Endodermal cell (in vitro differentiated cells): ENCODE measurements around the gene CENATAC. TPM values are rescaled to one million over a fixed set of nuclear protein-coding genes. Genes with fewer than 3 reads are reported as not detected.
"Not testable (repeated sequence)": the region's sequence is repeated elsewhere in the genome, so short reads cannot be mapped to it uniquely, and the experiment has no call there.

ENCODE experiments used
- DNase-seq: peaks from one replicate; pipeline ENCODE4 v3.0.0-alpha.2; 2017
- H3K27ac ChIP-seq: 2 replicates; pipeline ENCODE4 v1.5.1; 2013; ENCODE audit warnings: mild to moderate bottlenecking, low read depth, low read length, moderate library complexity
- H3K27me3 ChIP-seq: 2 replicates; pipeline ENCODE4 v1.6.1; 2013; ENCODE audit warnings: mild to moderate bottlenecking, low read length, moderate library complexity; ENCODE audit not compliant: insufficient read depth, control insufficient read depth, poor library complexity, severe bottlenecking
- H3K36me3 ChIP-seq: 2 replicates; pipeline ENCODE4 v1.7.0; 2013; ENCODE audit warnings: mild to moderate bottlenecking, low read length, moderate library complexity; ENCODE audit not compliant: control insufficient read depth, insufficient read depth
- H3K4me1 ChIP-seq: one replicate; pipeline ENCODE4 v1.7.0; 2013; ENCODE audit warnings: low read length; ENCODE audit not compliant: control insufficient read depth, insufficient read depth
- H3K4me3 ChIP-seq: 2 replicates; pipeline ENCODE4 v1.5.1; 2013; ENCODE audit warnings: mild to moderate bottlenecking, low read length, moderate library complexity
- H3K9ac ChIP-seq: 2 replicates; pipeline ENCODE4 v1.6.1; 2013; ENCODE audit warnings: mild to moderate bottlenecking, low read length, moderate library complexity; ENCODE audit not compliant: poor library complexity, severe bottlenecking; ENCODE audit errors: extremely low read depth
- H3K9me3 ChIP-seq: 2 replicates; pipeline ENCODE4 v1.6.1; 2013; ENCODE audit warnings: mild to moderate bottlenecking, low read length, moderate library complexity; ENCODE audit not compliant: control insufficient read depth
- H3K27ac Mint-ChIP-seq: 2 replicates; pipeline ENCODE4 v1.8.0; 2020; ENCODE audit warnings: mixed read lengths
- H3K27me3 Mint-ChIP-seq: 2 replicates; pipeline ENCODE4 v1.8.0; 2021; ENCODE audit warnings: mild to moderate bottlenecking, mixed read lengths; ENCODE audit not compliant: insufficient read depth
- H3K36me3 Mint-ChIP-seq: 2 replicates; pipeline ENCODE4 v1.8.0; 2020; ENCODE audit warnings: low read depth, mixed read lengths
- H3K4me1 Mint-ChIP-seq: 2 replicates; pipeline ENCODE4 v1.8.0; 2020; ENCODE audit warnings: mixed read lengths
- H3K4me3 Mint-ChIP-seq: 2 replicates; pipeline ENCODE4 v1.8.0; 2020; ENCODE audit warnings: mild to moderate bottlenecking, moderate library complexity, mixed read lengths
- H3K9me3 Mint-ChIP-seq: 2 replicates; pipeline ENCODE4 v1.8.0; 2020; ENCODE audit warnings: mild to moderate bottlenecking, mixed read lengths
- WGBS, 2 experiments: methylation state at CpG; one replicate each; pipeline versions ENCODE4 v1.1.5 to v1.1.7; 2013; ENCODE audit warnings: missing lambda C conversion rate in 2 of 2, mixed read lengths in 1 of 2; ENCODE audit not compliant: insufficient coverage in 1 of 2, insufficient read length in 1 of 2; 5-methylcytosine and 5-hydroxymethylcytosine counted together
- total RNA-seq, 2 donors: library from RNA; stranded (reverse); fragmentation: NEBNext Ultra II Directional in 1 of 2; extraction: Animal tissue kit (Norgen Biotek cat#: 25700) in 1 of 2; gene quantifications; 2 replicates in 1 of 2; 3 replicates in 1 of 2; pipeline ENCODE4 v1.2.1, GENCODE V29; 2021
- TF ChIP-seq, protein P1 (sequence below): fragments of 200-600 bp; sonication (generic); conservative IDR thresholded peaks from 2 replicates; pipeline ENCODE4 v1.5.0; 2021; ENCODE audit warnings: antibody characterized with exemption, mild to moderate bottlenecking

CENATAC gene
- total RNA-seq, 2 donors from 2014 or later, result 38.7 to 43.3 TPM

DNA sequence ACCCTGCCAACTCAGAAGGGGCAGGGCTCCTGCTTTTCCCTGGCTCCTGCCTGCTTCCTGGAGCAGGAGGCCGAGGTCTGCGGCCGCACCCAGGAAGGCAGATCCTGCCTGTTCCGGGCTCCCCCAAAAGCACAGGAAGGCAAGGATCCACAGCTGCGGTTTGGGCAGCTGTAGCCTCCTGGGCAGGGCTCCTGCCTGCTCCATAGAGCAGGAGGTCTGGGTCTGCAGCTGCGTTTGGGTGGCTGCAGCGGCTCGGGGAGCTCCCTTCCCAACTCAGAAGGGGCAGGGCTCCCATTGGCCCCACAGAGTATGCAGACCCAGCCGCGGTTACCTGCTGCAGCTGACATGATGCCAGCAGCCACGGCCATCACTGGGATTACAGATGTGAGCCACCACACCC lies 36.3 kb upstream of the CENATAC start:
- DNase-seq, result peak; percentile 60
- 83 to 86% methylated on average over 9 to 11 of the region's 11 CpGs for WGBS, 2 experiments
- no peak overlapping the region for H3K4me3 Mint-ChIP-seq

DNA sequence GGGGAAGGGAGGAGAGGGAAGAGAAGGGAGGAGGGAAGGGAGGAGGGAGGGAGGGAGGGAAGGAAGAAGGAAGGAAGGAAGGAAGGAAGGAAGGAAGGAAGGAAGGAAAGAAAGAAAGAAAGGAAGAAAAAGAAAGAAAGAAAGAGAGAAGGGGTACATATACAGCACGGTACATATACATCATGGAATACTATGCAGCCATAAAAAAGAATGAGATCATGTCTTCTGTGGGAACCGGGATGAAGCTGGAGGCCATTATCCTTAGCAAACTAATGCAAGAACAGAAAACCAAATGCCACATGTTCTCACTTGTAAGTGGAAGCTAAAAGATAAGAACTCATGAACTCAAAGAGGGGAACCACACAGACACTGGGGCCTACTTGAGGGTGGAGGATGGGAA lies 28.4 kb upstream of the CENATAC start:
- H3K9ac ChIP-seq, H3K4me3 Mint-ChIP-seq, H3K4me1 ChIP-seq, H3K27me3 ChIP-seq, H3K27ac ChIP-seq, DNase-seq, H3K27ac Mint-ChIP-seq, H3K9me3 Mint-ChIP-seq, H3K36me3 Mint-ChIP-seq, H3K4me3 ChIP-seq, H3K9me3 ChIP-seq, H3K27me3 Mint-ChIP-seq, H3K4me1 Mint-ChIP-seq, H3K36me3 ChIP-seq: not testable (repeated sequence)
- whole genome bisulfite sequencing, 2 experiments, result 85 to 100% methylated on average over 1 to 2 of the region's 2 CpGs

More for the DNA sequence above, 36.3 kb upstream of the CENATAC start:
- Histone ChIP-seq H3K36me3 (no peaks in the 10 kb centered on the region), H3K9me3 (no peaks in the 10 kb centered on the region), H3K27me3 (peaks cover 6% of the 10 kb centered on the region), H3K4me1 (no peaks in the 10 kb centered on the region), H3K27ac (no peak overlapping the region), H3K4me3 (no peak overlapping the region), H3K9ac (no peak overlapping the region)
- Mint-ChIP-seq H3K27me3 (peaks cover 26% of the 10 kb centered on the region), H3K36me3 (no peaks in the 10 kb centered on the region), H3K27ac (no peak overlapping the region), H3K9me3 (no peaks in the 10 kb centered on the region), H3K4me1 (no peaks in the 10 kb centered on the region)
- TF ChIP-seq, protein P1, sequence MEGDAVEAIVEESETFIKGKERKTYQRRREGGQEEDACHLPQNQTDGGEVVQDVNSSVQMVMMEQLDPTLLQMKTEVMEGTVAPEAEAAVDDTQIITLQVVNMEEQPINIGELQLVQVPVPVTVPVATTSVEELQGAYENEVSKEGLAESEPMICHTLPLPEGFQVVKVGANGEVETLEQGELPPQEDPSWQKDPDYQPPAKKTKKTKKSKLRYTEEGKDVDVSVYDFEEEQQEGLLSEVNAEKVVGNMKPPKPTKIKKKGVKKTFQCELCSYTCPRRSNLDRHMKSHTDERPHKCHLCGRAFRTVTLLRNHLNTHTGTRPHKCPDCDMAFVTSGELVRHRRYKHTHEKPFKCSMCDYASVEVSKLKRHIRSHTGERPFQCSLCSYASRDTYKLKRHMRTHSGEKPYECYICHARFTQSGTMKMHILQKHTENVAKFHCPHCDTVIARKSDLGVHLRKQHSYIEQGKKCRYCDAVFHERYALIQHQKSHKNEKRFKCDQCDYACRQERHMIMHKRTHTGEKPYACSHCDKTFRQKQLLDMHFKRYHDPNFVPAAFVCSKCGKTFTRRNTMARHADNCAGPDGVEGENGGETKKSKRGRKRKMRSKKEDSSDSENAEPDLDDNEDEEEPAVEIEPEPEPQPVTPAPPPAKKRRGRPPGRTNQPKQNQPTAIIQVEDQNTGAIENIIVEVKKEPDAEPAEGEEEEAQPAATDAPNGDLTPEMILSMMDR, result no peak

DNA sequence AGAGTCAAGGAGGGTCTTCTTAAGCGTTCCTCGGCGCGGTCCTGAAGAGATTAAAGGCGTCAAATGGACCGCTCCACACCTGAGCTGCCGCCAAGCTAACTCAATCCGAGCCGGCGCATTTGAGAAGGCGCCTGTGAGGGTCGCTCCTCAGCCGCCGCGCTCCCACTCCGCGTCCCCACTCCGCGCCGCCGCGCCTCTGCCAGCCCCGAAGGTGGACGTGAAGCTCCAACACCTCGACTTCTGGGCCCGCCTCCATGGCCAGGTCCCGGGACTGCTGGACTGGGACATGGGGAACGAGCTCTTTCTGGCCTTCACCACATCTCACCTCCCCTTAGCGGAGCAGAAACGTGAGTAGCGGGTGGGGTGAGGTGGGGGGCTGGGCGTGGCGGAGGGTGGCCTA lies 26.3 kb upstream of the CENATAC start, which contains the start of gene FOXR1:
Gene FOXR1 (plus strand): TSS at position 116 of the 400 bp plus-strand sequence. CDS start 171 bp downstream, at position 287.
- Histone ChIP-seq H3K27me3 (no peaks in the 10 kb centered on the region), H3K27ac (no peak within 1 kb of the TSS), H3K4me1 (no peaks in the 10 kb centered on the region), H3K36me3 (no peaks in the 10 kb centered on the region), H3K4me3 (no peak within 1 kb of the TSS), H3K9me3 (no peaks in the 10 kb centered on the region), H3K9ac (no peak within 1 kb of the TSS)
- WGBS, 2 experiments, result 96 to 99% methylated on average over 22 to 31 of the region's 33 CpGs
- Mint-ChIP-seq H3K27ac (no peak within 1 kb of the TSS), H3K4me1 (peaks cover 3% of the 10 kb centered on the region), H3K4me3 (no peak within 1 kb of the TSS), H3K27me3 (peaks cover 14% of the 10 kb centered on the region), H3K36me3 (peaks cover 2% of the 10 kb centered on the region), H3K9me3 (no peaks in the 10 kb centered on the region)
- DNase-seq, result no peak
- TF ChIP-seq, protein P1, result no peak

DNA sequence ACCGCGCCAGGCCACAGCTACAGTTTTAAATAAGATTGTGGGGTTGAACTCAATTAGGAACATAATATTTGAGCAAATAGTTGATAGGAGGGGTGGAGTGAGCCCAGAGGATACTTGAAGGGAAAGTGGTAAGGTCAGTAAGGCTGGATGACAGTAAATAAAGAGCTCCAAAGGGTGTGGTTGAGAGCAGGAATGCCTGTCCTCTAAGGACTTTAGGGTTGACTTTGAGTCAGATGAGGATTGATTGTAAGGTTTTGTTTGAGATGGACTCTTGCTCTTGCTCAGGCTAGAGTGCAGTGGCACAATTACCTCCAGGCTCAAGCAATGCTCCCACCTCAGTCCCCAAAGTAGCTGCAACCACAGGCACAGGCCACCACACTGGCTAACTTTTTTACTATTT lies 24.0 kb upstream of the CENATAC start:
- Histone ChIP-seq H3K9ac (no peak overlapping the region), H3K27me3 (no peaks in the 10 kb centered on the region), H3K4me1 (no peaks in the 10 kb centered on the region), H3K9me3 (no peaks in the 10 kb centered on the region), H3K27ac (no peak overlapping the region), H3K4me3 (no peak overlapping the region), H3K36me3 (no peaks in the 10 kb centered on the region)
- peaks cover 15% of the 10 kb centered on the region for H3K27me3 Mint-ChIP-seq
- H3K9me3 Mint-ChIP-seq, result no peaks in the 10 kb centered on the region
- peaks cover 3% of the 10 kb centered on the region for H3K4me1 Mint-ChIP-seq
- no peak overlapping the region for H3K27ac Mint-ChIP-seq
- no peak overlapping the region for H3K4me3 Mint-ChIP-seq
- H3K36me3 Mint-ChIP-seq, result peaks cover 2% of the 10 kb centered on the region
- 93 to 95% methylated on average over 2 of the region's 2 CpGs for WGBS, 2 experiments
- TF ChIP-seq, protein P1, result no peak
- no peak for DNase-seq
